NOMO-1 treated with DMSO at 0.1 percent for 48 hours (cell line): Measurements from ENCODE around the gene ICA1.

ENCODE experiments used
- DNase-seq: peaks from one replicate; lab custom pipeline; 2025; ENCODE audit not compliant: unreplicated experiment; lab: John Stamatoyannopoulos, UW

The ICA1 gene

DNA sequence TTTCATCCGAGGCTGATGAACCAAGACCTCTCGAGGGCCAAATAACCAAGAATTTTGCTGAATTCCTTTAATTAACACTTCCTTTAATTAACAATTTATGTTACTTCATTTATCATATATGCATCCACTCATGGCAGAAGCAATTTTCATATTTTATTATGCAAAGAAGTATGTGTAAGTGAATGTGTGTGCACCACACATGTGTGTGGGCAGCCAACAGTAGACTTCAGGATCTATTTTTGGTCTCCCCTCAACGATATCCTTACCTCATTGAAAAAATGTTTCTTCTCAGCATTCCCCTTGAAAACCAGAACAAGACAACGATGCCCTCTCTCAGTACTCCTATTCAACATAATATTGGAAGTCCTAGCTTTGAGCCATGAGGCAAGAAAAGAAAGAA, 96.8 kb downstream of the ICA1 start:
- no peak for DNase-seq

GRCh38 chr7:8162181-8162580, 99.8 kb downstream of the ICA1 start:
- no peak for DNase-seq

DNA sequence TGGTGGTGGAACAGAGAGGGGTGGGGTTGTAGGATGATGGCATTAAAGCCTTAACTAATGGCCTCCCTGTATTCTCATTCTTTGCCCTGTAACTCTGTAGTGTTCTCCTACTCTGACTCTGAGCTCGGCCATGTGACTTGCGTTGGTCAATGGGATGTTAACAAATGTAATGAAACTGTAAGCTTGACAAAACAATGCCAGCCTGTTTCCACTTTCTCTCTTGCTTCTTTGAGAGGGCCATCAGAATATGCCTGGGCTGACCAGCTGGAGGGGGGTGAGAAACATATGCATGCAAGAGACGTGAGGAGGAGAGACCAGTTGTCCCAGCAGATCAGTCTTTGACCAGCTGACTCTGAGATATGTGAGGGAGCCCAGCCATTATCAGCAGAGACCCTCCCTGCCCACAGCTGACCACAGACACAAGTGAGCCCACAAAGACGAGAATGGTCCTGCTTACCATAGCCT, 100.6 kb downstream of the ICA1 start:
- no peak for DNase-seq

DNA sequence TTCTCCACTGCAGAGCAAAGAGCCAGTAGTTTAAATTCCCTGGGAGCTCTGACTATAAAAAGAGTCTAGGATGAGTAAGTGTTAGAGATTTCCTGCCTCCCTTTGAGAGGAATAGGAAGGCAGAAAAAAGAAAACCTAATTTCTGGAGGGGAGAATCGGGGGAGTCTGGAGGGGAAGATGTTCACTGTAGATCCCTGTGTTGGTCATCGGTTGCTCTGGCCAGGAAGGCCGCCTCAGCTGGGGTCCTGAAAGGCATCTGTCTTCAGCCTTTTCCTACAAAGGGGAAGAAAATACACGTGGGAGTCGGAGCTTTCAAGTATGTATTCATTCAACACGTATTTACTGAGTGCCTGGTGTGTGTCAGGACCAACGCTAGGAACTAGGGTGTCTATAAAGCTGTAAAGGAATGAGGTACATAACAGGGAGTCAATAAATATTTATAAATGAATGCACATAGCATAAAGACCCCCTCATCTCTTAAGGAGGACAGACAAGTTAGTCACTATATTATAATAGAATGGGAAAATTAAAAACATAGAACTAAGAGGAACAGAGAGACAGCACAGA, 101.1 kb downstream of the ICA1 start:
- DNase-seq = no peak

- no peak for DNase-seq
Measured at GRCh38 chr7:8160250-8160649, 101.7 kb downstream of the ICA1 start.

- no peak for DNase-seq
Measured at GRCh38 chr7:8159595-8159994, 102.4 kb downstream of the ICA1 start.

DNA sequence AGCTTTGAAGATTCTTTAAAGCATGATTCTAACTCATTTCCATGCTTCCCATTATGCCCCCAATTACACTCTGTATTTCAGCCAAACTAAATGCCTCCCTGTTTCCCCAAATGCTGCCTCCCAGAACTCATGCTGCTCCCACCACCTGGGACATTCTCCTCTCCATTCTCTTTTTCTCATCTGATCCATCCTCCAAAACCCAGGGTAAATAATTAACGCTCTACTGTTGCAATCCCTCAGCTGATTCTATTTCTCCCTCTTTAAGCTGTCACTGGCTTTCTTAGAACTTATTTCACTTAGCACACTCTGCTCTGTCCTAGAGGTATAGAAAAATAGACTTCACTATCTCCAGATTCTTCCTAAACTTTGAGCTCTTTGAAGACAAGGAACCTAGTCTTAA, 104.7 kb downstream of the ICA1 start:
- DNase-seq = no peak

DNA sequence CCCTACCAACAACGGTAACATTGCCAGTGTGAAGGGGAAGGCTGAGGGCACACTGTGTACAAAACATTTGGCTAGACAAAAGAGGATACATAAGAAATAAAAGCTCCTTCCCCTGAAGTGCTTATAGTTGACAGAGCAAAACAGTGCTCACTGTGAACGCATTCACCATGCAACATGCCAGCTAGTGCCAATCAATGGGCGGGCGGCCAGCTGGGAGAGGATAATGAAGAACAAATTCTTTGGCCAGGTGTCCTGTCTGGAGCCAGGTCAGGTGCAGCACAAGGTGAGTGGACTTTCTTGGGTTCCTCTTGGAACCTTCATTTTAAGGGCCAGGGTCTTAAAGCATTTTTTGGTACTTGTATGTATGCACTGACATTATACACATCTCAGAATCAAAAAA, 106.1 kb downstream of the ICA1 start:
- no peak for DNase-seq

DNA sequence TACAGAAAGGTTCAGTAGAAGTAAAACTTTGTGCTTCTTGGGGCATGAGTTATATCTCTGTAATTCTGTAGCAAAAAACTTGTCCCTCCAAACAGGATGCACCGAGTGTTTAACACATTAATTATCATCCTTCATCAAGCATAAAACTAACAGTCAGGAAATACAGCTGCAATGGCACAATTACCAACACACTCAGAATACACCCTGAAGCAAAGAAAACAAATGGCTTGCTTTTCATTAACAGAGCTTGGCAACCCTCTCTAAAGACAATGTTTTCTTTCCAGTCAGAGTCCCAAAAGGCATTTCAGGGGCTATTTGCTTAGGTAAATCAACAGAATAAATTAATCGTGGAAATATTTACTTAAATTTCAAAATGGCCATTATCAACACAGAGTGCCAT, 107.7 kb downstream of the ICA1 start:
- DNase-seq = no peak

GRCh38 chr7:8152489-8153192, 109.3 kb downstream of the ICA1 start:
- no peak for DNase-seq

GRCh38 chr7:8151161-8151725, 110.7 kb downstream of the ICA1 start:
- DNase-seq = no peak

- DNase-seq = peak; percentile 66
Measured at GRCh38 chr7:8149222-8149621, 112.7 kb downstream of the ICA1 start.

DNA sequence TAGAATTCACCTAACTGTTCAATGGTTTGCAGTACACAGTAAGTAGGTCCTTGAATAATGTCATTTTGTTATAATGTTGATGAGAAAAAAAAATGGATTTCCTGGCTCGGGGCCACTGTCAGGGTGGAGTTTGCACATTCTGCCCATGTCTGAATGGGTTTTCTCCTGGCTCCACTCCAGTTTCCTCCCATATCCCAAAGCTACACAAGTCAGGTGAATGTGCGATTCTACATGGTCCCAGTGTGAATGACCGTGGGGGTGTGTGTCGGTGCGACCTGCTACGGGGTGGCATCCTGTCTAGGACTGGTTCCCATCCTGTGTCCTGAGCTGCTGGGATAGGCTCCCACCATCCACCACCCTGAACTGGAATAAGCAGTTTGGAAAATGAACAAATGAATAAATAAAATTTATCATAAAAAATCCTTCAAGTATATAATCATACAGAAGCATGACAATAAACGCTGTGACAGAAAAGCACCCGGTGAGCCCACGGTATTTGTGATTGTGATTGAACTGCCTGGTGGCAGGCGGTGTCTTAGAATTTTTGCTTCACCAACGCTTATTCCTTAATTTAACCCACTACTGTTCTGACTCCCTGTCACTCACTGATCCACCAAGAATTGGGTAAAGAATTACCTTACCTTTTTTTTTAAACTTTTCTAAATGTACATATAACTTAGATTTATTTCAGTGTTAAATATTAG, 114.1 kb downstream of the ICA1 start:
- no peak for DNase-seq

GRCh38 chr7:8146788-8147413, 115.1 kb downstream of the ICA1 start:
- no peak for DNase-seq

- no peak for DNase-seq
Measured at GRCh38 chr7:8146106-8146787, 115.7 kb downstream of the ICA1 start.

GRCh38 chr7:8144856-8145255, 117.1 kb downstream of the ICA1 start:
- DNase-seq = no peak

GRCh38 chr7:8143151-8143874, 118.7 kb downstream of the ICA1 start:
- no peak for DNase-seq

GRCh38 chr7:8142477-8142876, 119.5 kb downstream of the ICA1 start:
- no peak for DNase-seq

- no peak for DNase-seq
Measured at GRCh38 chr7:8141070-8141469, 120.9 kb downstream of the ICA1 start.

GRCh38 chr7:8136051-8136730, 125.8 kb downstream of the ICA1 start:
- DNase-seq = no peak
